NCI-H2227 (cell line): Measurements from ENCODE around the gene SIPA1L3.
A peak's percentile ranks its signal among the peaks of the same experiment; 100 is the strongest.

Experiments used
- DNase-seq: peaks from one replicate; lab custom pipeline; 2025; ENCODE audit not compliant: unreplicated experiment; lab: John Stamatoyannopoulos, UW

The SIPA1L3 gene

GRCh38 chr19:37991841-37992248 lies 84.8 kb downstream of the SIPA1L3 start:
- DNase-seq: no peak

- no peak for DNase-seq
Observed at GRCh38 chr19:37992761-37993160, 85.8 kb downstream of the SIPA1L3 start.

GRCh38 chr19:37994823-37995130 lies 87.8 kb downstream of the SIPA1L3 start:
- no peak for DNase-seq

- DNase-seq: no peak
Observed at GRCh38 chr19:37995346-37995745, 88.3 kb downstream of the SIPA1L3 start.

- no peak for DNase-seq
Observed at GRCh38 chr19:37997911-37998344, 90.9 kb downstream of the SIPA1L3 start.

- DNase-seq: no peak
Observed at GRCh38 chr19:37998801-37999308, 91.8 kb downstream of the SIPA1L3 start.

- DNase-seq: peak; percentile 77
Observed at GRCh38 chr19:37999309-38000213, 92.6 kb downstream of the SIPA1L3 start.

- DNase-seq: no peak
Observed at GRCh38 chr19:38001158-38001781, 94.3 kb downstream of the SIPA1L3 start.

GRCh38 chr19:38003438-38004185 lies 96.6 kb downstream of the SIPA1L3 start:
- DNase-seq: peak; percentile 91

- no peak for DNase-seq
Observed at GRCh38 chr19:38004186-38004520, 97.1 kb downstream of the SIPA1L3 start.

GRCh38 chr19:38004521-38005223 lies 97.7 kb downstream of the SIPA1L3 start:
- peak; percentile 100 for DNase-seq

GRCh38 chr19:38005224-38005614 lies 98.2 kb downstream of the SIPA1L3 start:
- DNase-seq: no peak

GRCh38 chr19:38006361-38007045 lies 99.5 kb downstream of the SIPA1L3 start:
- DNase-seq: no peak

- DNase-seq: peak; percentile 93
Observed at GRCh38 chr19:38009650-38010242, 102.7 kb downstream of the SIPA1L3 start.

GRCh38 chr19:38011426-38011825 lies 104.4 kb downstream of the SIPA1L3 start:
- DNase-seq: no peak

GRCh38 chr19:38012290-38012689 lies 105.3 kb downstream of the SIPA1L3 start:
- DNase-seq: no peak

- no peak for DNase-seq
Observed at GRCh38 chr19:38012944-38013343, 105.9 kb downstream of the SIPA1L3 start.

GRCh38 chr19:38013913-38014580 lies 107.0 kb downstream of the SIPA1L3 start:
- DNase-seq: no peak

GRCh38 chr19:38015216-38015615 lies 108.2 kb downstream of the SIPA1L3 start:
- no peak for DNase-seq

- no peak for DNase-seq
Observed at GRCh38 chr19:38015761-38016160, 108.8 kb downstream of the SIPA1L3 start.
